ENCODE measurements around the gene CABP4.

The CABP4 gene

GRCh38 chr11:67436459-67437081 is 18.6 kb upstream of the CABP4 start:
- DNase-seq: no peak

DNA sequence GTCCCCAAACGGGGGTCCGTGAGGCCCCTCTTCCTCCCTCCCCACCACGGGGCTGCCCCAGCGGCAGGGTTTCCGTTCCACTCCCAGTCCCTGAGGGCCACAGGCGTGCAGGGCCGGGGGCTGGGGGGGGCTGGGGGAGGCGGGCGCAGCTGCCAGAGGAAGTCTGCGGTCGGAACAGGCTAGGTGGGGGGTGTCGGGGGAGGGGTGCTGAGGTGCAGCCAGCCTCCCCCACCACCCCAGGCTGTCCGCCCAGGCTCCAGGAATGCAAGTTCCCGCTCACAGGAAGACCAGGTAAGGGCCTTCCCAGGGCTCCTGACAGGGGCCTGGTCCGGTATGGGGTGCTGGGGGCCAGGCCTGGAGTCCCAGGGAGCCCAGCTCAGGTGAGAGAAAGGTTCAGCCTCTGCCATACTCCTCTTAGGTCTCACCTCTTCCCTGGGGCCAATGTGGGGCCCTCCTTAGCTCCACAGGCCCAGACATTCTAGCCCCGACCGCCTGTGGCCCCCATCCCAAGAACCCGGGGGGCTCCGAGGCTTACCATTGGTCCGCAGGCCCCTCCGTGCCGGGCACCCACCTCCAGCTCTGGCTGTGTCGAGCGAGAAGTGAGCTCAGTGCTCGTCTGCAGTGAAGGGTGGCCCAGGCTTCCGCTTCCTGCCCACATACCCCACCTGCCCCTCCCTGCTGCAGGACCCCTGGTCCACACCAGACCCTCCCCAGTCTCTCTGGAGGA is 17.9 kb upstream of the CABP4 start, which contains the start of gene PTPRCAP:
Gene PTPRCAP (minus strand): TSS at position 601 of the 727 bp plus-strand sequence. CDS start 63 bp downstream, at position 538.
- no peak for DNase-seq

- no peak for DNase-seq
Observed at GRCh38 chr11:67437809-67438157, 17.4 kb upstream of the CABP4 start.

GRCh38 chr11:67438158-67438902 is 16.8 kb upstream of the CABP4 start:
- DNase-seq: no peak

- DNase-seq: peak; percentile 59
Observed at GRCh38 chr11:67439321-67440228, 15.6 kb upstream of the CABP4 start.

DNA sequence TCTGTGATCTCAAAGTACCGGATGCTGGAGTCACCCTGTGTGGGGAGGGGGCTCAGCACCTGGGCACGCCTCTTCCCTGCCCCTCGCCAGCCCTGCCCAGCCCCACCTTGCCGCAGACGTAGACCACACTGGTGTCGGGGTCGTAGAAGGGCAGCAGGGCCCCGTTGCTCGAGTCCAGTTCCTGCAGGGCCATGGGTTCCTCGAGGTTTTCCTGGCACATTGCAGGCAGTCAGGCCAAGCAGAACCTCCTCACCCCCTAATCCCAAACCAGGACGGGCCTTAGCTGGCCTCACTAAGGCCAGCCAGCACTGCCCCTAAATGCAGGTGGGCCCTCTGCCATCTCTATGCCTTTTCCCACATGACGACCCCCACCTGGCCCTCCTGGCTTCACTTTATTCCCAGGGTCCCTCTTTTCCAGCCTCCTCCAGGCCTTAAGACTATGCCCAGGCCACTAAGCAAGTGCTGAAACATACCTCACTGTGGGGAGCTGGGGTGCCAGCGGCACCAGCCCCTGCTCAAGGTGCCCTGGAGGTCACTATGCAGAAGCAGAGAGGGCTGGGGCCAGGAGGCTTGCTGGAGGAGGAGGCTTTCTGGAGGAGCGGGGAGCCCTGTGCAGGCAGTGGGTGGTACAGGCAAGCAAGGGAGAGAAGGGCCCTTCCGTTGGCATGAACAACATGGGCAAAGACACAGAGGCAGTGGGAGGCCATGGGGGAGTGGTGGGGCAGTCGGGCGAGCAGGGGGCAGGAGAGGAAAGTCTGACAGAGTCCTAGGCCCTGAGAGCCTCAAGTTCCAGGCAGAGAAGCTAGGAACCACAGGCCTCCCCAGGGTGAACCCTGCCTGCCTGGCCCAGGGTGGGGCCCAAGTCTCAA is 14.7 kb upstream of the CABP4 start:
- no peak for DNase-seq

- DNase-seq: peak; percentile 46
Observed at GRCh38 chr11:67441098-67441563, 14.0 kb upstream of the CABP4 start.

- peak; percentile 46 for DNase-seq
Observed at GRCh38 chr11:67441731-67442351, 13.3 kb upstream of the CABP4 start.

- DNase-seq: no peak
Observed at GRCh38 chr11:67442504-67443404, 12.4 kb upstream of the CABP4 start.

DNA sequence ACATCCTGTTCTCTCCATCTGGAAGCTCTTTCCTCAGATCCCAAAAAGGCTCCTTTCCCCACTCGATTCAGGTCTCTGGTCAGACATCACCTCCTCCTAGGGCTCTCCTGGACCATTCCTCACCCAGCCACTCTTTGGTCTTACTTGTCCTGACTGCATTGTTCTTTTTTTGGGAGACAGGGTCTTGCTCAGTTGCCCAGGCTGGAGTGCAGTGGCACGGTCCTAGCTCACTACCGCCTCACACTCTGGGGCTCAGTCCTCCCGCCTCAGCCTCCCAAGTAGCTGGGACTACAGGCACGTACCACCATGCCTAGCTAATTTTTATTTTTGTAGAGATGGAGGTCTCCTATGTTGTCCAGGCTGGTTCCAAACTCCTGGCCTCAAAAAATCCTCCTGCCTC is 9.6 kb upstream of the CABP4 start:
- DNase-seq: no peak

- no peak for DNase-seq
Observed at GRCh38 chr11:67448220-67448609, 6.9 kb upstream of the CABP4 start.

DNA sequence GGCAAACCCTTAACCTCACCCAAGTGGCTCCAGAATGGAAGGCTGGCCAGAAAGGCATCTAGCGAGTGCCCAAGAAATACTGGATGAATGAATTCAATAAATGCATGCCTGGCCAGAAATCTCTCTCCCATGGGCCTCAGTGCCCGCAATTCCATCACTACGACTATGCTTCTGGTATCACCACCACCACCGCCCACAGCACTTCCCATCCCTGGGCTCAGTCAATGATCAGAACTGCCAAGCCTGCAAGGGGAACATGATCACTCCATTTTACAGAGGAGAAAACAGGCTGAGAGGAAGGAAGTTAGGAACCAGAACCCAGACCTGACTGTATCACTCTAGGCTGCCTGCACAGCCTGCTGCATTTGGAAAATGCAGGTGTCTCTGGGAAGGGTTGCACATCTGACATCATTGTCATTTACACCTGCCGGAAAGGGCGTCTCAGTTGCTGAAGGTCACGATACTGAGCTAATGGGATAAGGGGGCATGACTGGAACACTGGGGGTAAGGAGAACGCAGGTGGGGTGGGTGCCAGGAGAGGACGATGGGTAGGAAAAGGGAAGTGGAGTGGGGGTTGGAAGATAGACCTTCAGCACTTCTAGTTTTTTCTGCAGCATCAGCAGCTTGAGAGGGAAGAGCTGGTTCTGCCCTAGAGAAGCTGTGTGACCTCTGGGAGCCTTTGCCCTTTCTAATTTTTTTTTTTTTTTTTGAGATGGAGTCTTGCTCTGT is 5.9 kb upstream of the CABP4 start:
- DNase-seq: peak; percentile 94

- no peak for DNase-seq
Observed at GRCh38 chr11:67450796-67451657, 4.1 kb upstream of the CABP4 start.

DNA sequence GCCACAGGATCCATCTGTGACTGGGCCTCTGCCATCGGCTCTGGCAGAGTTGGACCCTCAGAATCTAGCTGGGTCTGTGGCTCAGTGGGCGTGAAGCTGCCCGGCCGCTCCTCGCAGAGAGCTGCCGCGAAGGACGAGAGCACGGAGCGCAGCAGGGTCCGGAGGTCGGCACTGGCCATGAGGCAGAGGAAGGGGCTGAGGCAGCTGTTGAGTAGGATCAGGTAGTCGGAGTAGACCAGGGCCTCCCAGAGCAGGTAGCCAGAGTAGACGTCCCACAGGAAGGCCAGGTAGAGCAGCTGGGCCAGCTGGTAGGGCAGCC is 3.5 kb upstream of the CABP4 start:
- DNase-seq: no peak

GRCh38 chr11:67452141-67452952 is 2.8 kb upstream of the CABP4 start, which contains the start of gene GPR152:
GPR152 (minus strand) TSS chr11:67452729; CDS start chr11:67452724, 5 bp downstream.
- DNase-seq: no peak

DNA sequence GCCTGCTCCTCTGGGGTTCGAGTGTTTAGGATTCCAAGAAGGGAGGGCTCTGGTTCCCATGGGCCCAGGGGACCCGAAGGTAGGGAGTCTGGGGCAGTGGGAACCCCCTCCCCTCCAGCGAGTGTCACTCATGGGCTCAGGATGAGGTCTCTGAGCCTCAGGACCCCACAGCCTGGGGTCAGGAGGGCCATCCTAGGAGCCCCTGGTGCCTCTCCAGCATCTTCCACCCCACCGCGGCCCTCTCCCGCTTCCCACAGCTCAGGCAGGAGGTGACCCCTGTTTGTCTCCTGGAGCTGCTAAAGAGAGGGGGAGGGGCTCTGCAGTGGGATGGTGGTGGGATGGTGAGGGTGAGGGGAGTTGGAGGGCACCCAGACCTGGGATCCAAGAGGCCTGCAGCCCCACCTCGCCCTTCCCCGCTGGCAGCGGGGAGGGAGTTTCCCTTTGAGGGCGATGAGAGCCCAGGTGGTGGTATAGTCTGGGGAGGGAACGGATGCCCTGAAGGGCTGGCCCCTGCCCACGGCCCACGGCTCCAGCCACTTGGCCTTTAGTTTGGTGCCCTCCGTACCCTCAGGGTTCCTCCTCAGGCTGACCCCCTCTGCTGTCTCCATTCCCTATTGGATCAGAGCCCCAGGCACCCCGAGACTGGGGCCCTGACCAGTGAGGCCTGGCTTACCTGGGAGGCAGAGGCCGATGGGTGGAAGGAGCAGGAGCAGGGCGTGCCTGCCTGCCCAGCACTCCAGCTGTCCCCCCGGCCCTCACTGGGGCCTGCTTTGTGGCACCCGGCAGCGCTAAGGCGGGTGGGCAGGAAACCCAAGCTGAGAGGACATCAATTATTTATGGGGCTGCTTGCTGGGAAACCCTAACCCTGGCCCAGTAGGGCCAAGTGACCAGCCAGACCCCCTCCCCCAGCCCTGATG is 1.1 kb upstream of the CABP4 start:
- DNase-seq: no peak
